ENCODE data around the gene GOLGA5.

The GOLGA5 gene

GRCh38 chr14:92880851-92881250, 86.7 kb downstream of the GOLGA5 start:
- no peak for DNase-seq

- no peak for DNase-seq
Measured at GRCh38 chr14:92883066-92883465, 89.0 kb downstream of the GOLGA5 start.

- no peak for DNase-seq
Measured at GRCh38 chr14:92884410-92884809, 90.3 kb downstream of the GOLGA5 start.

- DNase-seq: no peak
Measured at GRCh38 chr14:92885279-92886061, 91.4 kb downstream of the GOLGA5 start.

GRCh38 chr14:92886337-92886736, 92.2 kb downstream of the GOLGA5 start:
- DNase-seq: no peak

- DNase-seq: no peak
Measured at GRCh38 chr14:92887157-92887556, 93.1 kb downstream of the GOLGA5 start.

GRCh38 chr14:92888896-92889295, 94.8 kb downstream of the GOLGA5 start:
- no peak for DNase-seq

Data from CD4-positive, alpha-beta T cell treated with Interleukin-4 for 1 hour (primary cell).